ENCODE data around the gene PBX1.

PBX1 gene

GRCh38 chr1:164863056-164863455 is 304.1 kb downstream of the PBX1 start:
- Histone ChIP-seq H3K4me1 (ENCODE audit: insufficient read depth, low read length) (no peaks in the 10 kb centered on the region; the same call in 1 of the 2 replicates), H3K27ac (ENCODE audit: low read length) (no peak overlapping the region), H3K36me3 (ENCODE audit: insufficient read depth, low read depth, low read length) (no peaks in the 10 kb centered on the region)

GRCh38 chr1:164864161-164864560 is 305.2 kb downstream of the PBX1 start:
- Histone ChIP-seq H3K27ac (ENCODE audit: low read length) (no peak overlapping the region), H3K4me1 (ENCODE audit: insufficient read depth, low read length) (no peaks in the 10 kb centered on the region; the same call in 1 of the 2 replicates), H3K36me3 (ENCODE audit: insufficient read depth, low read depth, low read length) (no peaks in the 10 kb centered on the region), H3K27me3 (ENCODE audit: insufficient read depth, low read length) (peaks cover 37% of the 10 kb centered on the region), H3K9ac (ENCODE audit: low read depth, low read length) (no peak overlapping the region), H3K9me3 (ENCODE audit: insufficient read depth, low read depth, low read length) (no peaks in the 10 kb centered on the region), H3K4me3 (ENCODE audit: low read length) (no peak overlapping the region)

More at GRCh38 chr1:164863056-164863455, 304.1 kb downstream of the PBX1 start:
- H3K4me3 ChIP-seq (ENCODE audit: low read length) = no peak overlapping the region
- no peak overlapping the region for H3K9ac ChIP-seq (ENCODE audit: low read depth, low read length)
- no peaks in the 10 kb centered on the region for H3K9me3 ChIP-seq (ENCODE audit: insufficient read depth, low read depth, low read length)
- peaks cover 37% of the 10 kb centered on the region for H3K27me3 ChIP-seq (ENCODE audit: insufficient read depth, low read length)

GRCh38 chr1:164865385-164865784 is 306.4 kb downstream of the PBX1 start:
- H3K9ac ChIP-seq (ENCODE audit: low read depth, low read length) = no peak overlapping the region
- H3K27me3 ChIP-seq (ENCODE audit: insufficient read depth, low read length) = peaks cover 37% of the 10 kb centered on the region
- H3K27ac ChIP-seq (ENCODE audit: low read length) = no peak overlapping the region
- H3K4me3 ChIP-seq (ENCODE audit: low read length) = no peak overlapping the region
- no peaks in the 10 kb centered on the region for H3K36me3 ChIP-seq (ENCODE audit: insufficient read depth, low read depth, low read length)
- H3K4me1 ChIP-seq (ENCODE audit: insufficient read depth, low read length) = no peaks in the 10 kb centered on the region; the same call in 1 of the 2 replicates
- no peaks in the 10 kb centered on the region for H3K9me3 ChIP-seq (ENCODE audit: insufficient read depth, low read depth, low read length)

- Histone ChIP-seq H3K36me3 (ENCODE audit: insufficient read depth, low read depth, low read length) (no peaks in the 10 kb centered on the region), H3K27ac (ENCODE audit: low read length) (no peak overlapping the region), H3K4me1 (ENCODE audit: insufficient read depth, low read length) (no peaks in the 10 kb centered on the region; the same call in 1 of the 2 replicates), H3K9ac (ENCODE audit: low read depth, low read length) (no peak overlapping the region), H3K9me3 (ENCODE audit: insufficient read depth, low read depth, low read length) (no peaks in the 10 kb centered on the region), H3K27me3 (ENCODE audit: insufficient read depth, low read length) (peaks cover 23% of the 10 kb centered on the region), H3K4me3 (ENCODE audit: low read length) (no peak overlapping the region)
Observed at GRCh38 chr1:164867590-164867989, 308.6 kb downstream of the PBX1 start.

- H3K36me3 ChIP-seq (ENCODE audit: insufficient read depth, low read depth, low read length) = no peaks in the 10 kb centered on the region
- no peak overlapping the region for H3K27ac ChIP-seq (ENCODE audit: low read length)
- no peak overlapping the region for H3K4me3 ChIP-seq (ENCODE audit: low read length)
- no peaks in the 10 kb centered on the region for H3K4me1 ChIP-seq (ENCODE audit: insufficient read depth, low read length)
- H3K9me3 ChIP-seq (ENCODE audit: insufficient read depth, low read depth, low read length) = no peaks in the 10 kb centered on the region
- H3K9ac ChIP-seq (ENCODE audit: low read depth, low read length) = no peak overlapping the region
- H3K27me3 ChIP-seq (ENCODE audit: insufficient read depth, low read length) = peaks cover 13% of the 10 kb centered on the region
Observed at GRCh38 chr1:164868990-164869389, 310.0 kb downstream of the PBX1 start.

- no peaks in the 10 kb centered on the region for H3K4me1 ChIP-seq (ENCODE audit: insufficient read depth, low read length)
- H3K4me3 ChIP-seq (ENCODE audit: low read length) = no peak overlapping the region
- H3K9ac ChIP-seq (ENCODE audit: low read depth, low read length) = no peak overlapping the region
- H3K9me3 ChIP-seq (ENCODE audit: insufficient read depth, low read depth, low read length) = no peaks in the 10 kb centered on the region
- H3K27me3 ChIP-seq (ENCODE audit: insufficient read depth, low read length) = no peaks in the 10 kb centered on the region
- H3K36me3 ChIP-seq (ENCODE audit: insufficient read depth, low read depth, low read length) = no peaks in the 10 kb centered on the region
- no peak overlapping the region for H3K27ac ChIP-seq (ENCODE audit: low read length)
Observed at GRCh38 chr1:164875518-164875917, 316.5 kb downstream of the PBX1 start.

- no peaks in the 10 kb centered on the region for H3K9me3 ChIP-seq (ENCODE audit: insufficient read depth, low read depth, low read length)
Observed at GRCh38 chr1:164876398-164877116, 317.6 kb downstream of the PBX1 start.

GRCh38 chr1:164880199-164880598 is 321.2 kb downstream of the PBX1 start:
- Histone ChIP-seq H3K9me3 (ENCODE audit: insufficient read depth, low read depth, low read length) (no peaks in the 10 kb centered on the region), H3K36me3 (ENCODE audit: insufficient read depth, low read depth, low read length) (no peaks in the 10 kb centered on the region), H3K27ac (ENCODE audit: low read length) (no peak overlapping the region), H3K4me3 (ENCODE audit: low read length) (no peak overlapping the region), H3K9ac (ENCODE audit: low read depth, low read length) (no peak overlapping the region), H3K4me1 (ENCODE audit: insufficient read depth, low read length) (no peaks in the 10 kb centered on the region), H3K27me3 (ENCODE audit: insufficient read depth, low read length) (no peaks in the 10 kb centered on the region)

More at GRCh38 chr1:164876398-164877116, 317.6 kb downstream of the PBX1 start:
- Histone ChIP-seq H3K27ac (ENCODE audit: low read length) (no peak overlapping the region), H3K4me3 (ENCODE audit: low read length) (no peak overlapping the region), H3K9ac (ENCODE audit: low read depth, low read length) (no peak overlapping the region), H3K27me3 (ENCODE audit: insufficient read depth, low read length) (no peaks in the 10 kb centered on the region), H3K36me3 (ENCODE audit: insufficient read depth, low read depth, low read length) (no peaks in the 10 kb centered on the region), H3K4me1 (ENCODE audit: insufficient read depth, low read length) (no peaks in the 10 kb centered on the region)

GRCh38 chr1:164880644-164881043 is 321.7 kb downstream of the PBX1 start:
- H3K9ac ChIP-seq (ENCODE audit: low read depth, low read length) = no peak overlapping the region

GRCh38 chr1:164885311-164885710 is 326.3 kb downstream of the PBX1 start:
- no peaks in the 10 kb centered on the region for H3K36me3 ChIP-seq (ENCODE audit: insufficient read depth, low read depth, low read length)
- no peak overlapping the region for H3K4me3 ChIP-seq (ENCODE audit: low read length)
- H3K9ac ChIP-seq (ENCODE audit: low read depth, low read length) = no peak overlapping the region
- no peaks in the 10 kb centered on the region for H3K27me3 ChIP-seq (ENCODE audit: insufficient read depth, low read length)
- H3K27ac ChIP-seq (ENCODE audit: low read length) = no peak overlapping the region
- H3K4me1 ChIP-seq (ENCODE audit: insufficient read depth, low read length) = no peaks in the 10 kb centered on the region
- no peaks in the 10 kb centered on the region for H3K9me3 ChIP-seq (ENCODE audit: insufficient read depth, low read depth, low read length)

More at GRCh38 chr1:164880644-164881043, 321.7 kb downstream of the PBX1 start:
- Histone ChIP-seq H3K27me3 (ENCODE audit: insufficient read depth, low read length) (no peaks in the 10 kb centered on the region), H3K4me3 (ENCODE audit: low read length) (no peak overlapping the region), H3K36me3 (ENCODE audit: insufficient read depth, low read depth, low read length) (no peaks in the 10 kb centered on the region), H3K9me3 (ENCODE audit: insufficient read depth, low read depth, low read length) (no peaks in the 10 kb centered on the region), H3K27ac (ENCODE audit: low read length) (no peak overlapping the region), H3K4me1 (ENCODE audit: insufficient read depth, low read length) (no peaks in the 10 kb centered on the region)

- no peak overlapping the region for H3K9ac ChIP-seq (ENCODE audit: low read depth, low read length)
- H3K27ac ChIP-seq (ENCODE audit: low read length) = no peak overlapping the region
- no peaks in the 10 kb centered on the region for H3K36me3 ChIP-seq (ENCODE audit: insufficient read depth, low read depth, low read length)
- no peaks in the 10 kb centered on the region for H3K27me3 ChIP-seq (ENCODE audit: insufficient read depth, low read length)
- H3K4me3 ChIP-seq (ENCODE audit: low read length) = no peak overlapping the region
- no peaks in the 10 kb centered on the region for H3K4me1 ChIP-seq (ENCODE audit: insufficient read depth, low read length)
- H3K9me3 ChIP-seq (ENCODE audit: insufficient read depth, low read depth, low read length) = no peaks in the 10 kb centered on the region
Observed at GRCh38 chr1:164886101-164886500, 327.1 kb downstream of the PBX1 start.

GRCh38 chr1:164891615-164892014 is 332.6 kb downstream of the PBX1 start:
- H3K27ac ChIP-seq (ENCODE audit: low read length) = no peak overlapping the region
- no peaks in the 10 kb centered on the region for H3K9me3 ChIP-seq (ENCODE audit: insufficient read depth, low read depth, low read length)
- H3K4me3 ChIP-seq (ENCODE audit: low read length) = no peak overlapping the region
- H3K4me1 ChIP-seq (ENCODE audit: insufficient read depth, low read length) = no peaks in the 10 kb centered on the region
- H3K36me3 ChIP-seq (ENCODE audit: insufficient read depth, low read depth, low read length) = no peaks in the 10 kb centered on the region
- H3K27me3 ChIP-seq (ENCODE audit: insufficient read depth, low read length) = no peaks in the 10 kb centered on the region
- H3K9ac ChIP-seq (ENCODE audit: low read depth, low read length) = no peak overlapping the region
